OCI-LY1 (cell line): ENCODE results near the gene NUF2.

Experiments
- H2AFZ ChIP-seq: fragments of 200-600 bp; sonication (generic), shearing (Covaris generic); 2 replicates; pipeline ENCODE4 v1.6.0; 2014; ENCODE audit warnings: antibody characterized with exemption, mild to moderate bottlenecking, low read length
- H3F3A ChIP-seq: fragments of 200-600 bp; sonication (generic), shearing (Covaris generic); 2 replicates; pipeline ENCODE4 v1.6.0; 2014; ENCODE audit warnings: mild to moderate bottlenecking, antibody characterized with exemption, low read length, moderate library complexity; ENCODE audit not compliant: insufficient read depth
- H3K27ac ChIP-seq: fragments of 200-600 bp; sonication (generic); 2 replicates; pipeline ENCODE4 v1.5.1; 2014; ENCODE audit warnings: low read length, mixed run types, mild to moderate bottlenecking, low read depth; ENCODE audit not compliant: poor library complexity, severe bottlenecking
- H3K27me3 ChIP-seq: fragments of 200-600 bp; sonication (generic); 2 replicates; pipeline ENCODE4 v1.6.0; 2014; ENCODE audit warnings: antibody characterized with exemption, mild to moderate bottlenecking, low read length, moderate library complexity; ENCODE audit not compliant: insufficient read depth
- H3K36me3 ChIP-seq: fragments of 200-600 bp; sonication (generic); 2 replicates; pipeline ENCODE4 v1.6.1; 2014; ENCODE audit warnings: mild to moderate bottlenecking, antibody characterized with exemption, low read length, moderate library complexity, mixed read lengths; ENCODE audit not compliant: insufficient read depth
- H3K4me1 ChIP-seq: fragments of 200-600 bp; sonication (generic); 2 replicates; pipeline ENCODE4 v1.5.1; 2014; ENCODE audit warnings: mild to moderate bottlenecking, low read length, moderate library complexity; ENCODE audit not compliant: insufficient read depth, severe bottlenecking
- H3K4me2 ChIP-seq: fragments of 200-600 bp; sonication (generic), shearing (Covaris generic); 2 replicates; pipeline ENCODE4 v1.6.1; 2014; ENCODE audit warnings: low read length
- H3K4me3 ChIP-seq: fragments of 200-600 bp; sonication (generic); 2 replicates; pipeline ENCODE4 v1.5.1; 2014; ENCODE audit warnings: low read length, low read depth, mild to moderate bottlenecking, mixed read lengths; ENCODE audit not compliant: poor library complexity, severe bottlenecking
- H3K79me2 ChIP-seq: fragments of 200-600 bp; shearing (Covaris generic); 2 replicates; pipeline ENCODE4 v1.6.1; 2016; ENCODE audit warnings: mixed run types, low read length, mixed read lengths; ENCODE audit not compliant: insufficient read depth
- H3K9ac ChIP-seq: fragments of 200-600 bp; sonication (generic), shearing (Covaris generic); 2 replicates; pipeline ENCODE4 v1.6.1; 2014; ENCODE audit warnings: mild to moderate bottlenecking, low read length, mixed read lengths
- H3K9me2 ChIP-seq: fragments of 200-600 bp; sonication (generic), shearing (Covaris generic); 2 replicates; pipeline ENCODE4 v1.6.1; 2014; ENCODE audit warnings: low read depth, mild to moderate bottlenecking, low read length, mixed read lengths
- H3K9me3 ChIP-seq: fragments of 200-600 bp; shearing (Covaris generic); 2 replicates; pipeline ENCODE4 v1.6.1; 2014; ENCODE audit warnings: low read length, mixed read lengths
- H4K20me1 ChIP-seq: fragments of 200-600 bp; sonication (generic), shearing (Covaris generic); 2 replicates; pipeline ENCODE4 v1.6.0; 2016; ENCODE audit warnings: mild to moderate bottlenecking, low read length; ENCODE audit not compliant: insufficient read depth
- CTCF ChIP-seq: fragments of 200-600 bp; sonication (generic), shearing (Covaris generic); IDR thresholded peaks from 2 replicates; pipeline ENCODE4 v1.5.1; 2017; ENCODE audit warnings: mild to moderate bottlenecking, antibody characterized with exemption, low read length, moderate library complexity, mixed read lengths
- EZH2 ChIP-seq: fragments of 200-600 bp; sonication (generic), shearing (Covaris generic); IDR thresholded peaks from 2 replicates; pipeline ENCODE4 v1.8.0; 2017; ENCODE audit warnings: borderline replicate concordance, mixed run types, mild to moderate bottlenecking, antibody characterized with exemption, low read length, moderate library complexity, mixed read lengths

The NUF2 gene

GRCh38 chr1:163300568-163300967 lies 21.2 kb upstream of the NUF2 start:
- no peak for TF ChIP-seq EZH2
- TF ChIP-seq CTCF: no peak
- no peaks in the 10 kb centered on the region for H4K20me1 ChIP-seq
- H2AFZ ChIP-seq: no peak overlapping the region
- no peak overlapping the region for H3K9ac ChIP-seq
- H3K79me2 ChIP-seq: no peaks in the 10 kb centered on the region
- H3F3A ChIP-seq: no peaks in the 10 kb centered on the region
- peaks cover 33% of the 10 kb centered on the region for H3K36me3 ChIP-seq
- H3K9me3 ChIP-seq: no peaks in the 10 kb centered on the region
- H3K4me1 ChIP-seq: no peaks in the 10 kb centered on the region
- H3K4me3 ChIP-seq: no peak overlapping the region
- H3K27ac ChIP-seq: no peak overlapping the region
- no peak overlapping the region for H3K4me2 ChIP-seq
- no peaks in the 10 kb centered on the region for H3K27me3 ChIP-seq
- H3K9me2 ChIP-seq: no peaks in the 10 kb centered on the region

GRCh38 chr1:163303561-163303960 lies 18.2 kb upstream of the NUF2 start:
- Histone ChIP-seq H4K20me1 (no peaks in the 10 kb centered on the region), H3K36me3 (peaks cover 39% of the 10 kb centered on the region), H3K27ac (no peak overlapping the region), H3K27me3 (no peaks in the 10 kb centered on the region), H3K4me1 (no peaks in the 10 kb centered on the region), H3K4me3 (no peak overlapping the region), H3K9me2 (no peaks in the 10 kb centered on the region), H3K79me2 (no peaks in the 10 kb centered on the region), H3K9ac (no peak overlapping the region), H3K4me2 (no peak overlapping the region), H3K9me3 (no peaks in the 10 kb centered on the region), H2AFZ (no peak overlapping the region), H3F3A (no peaks in the 10 kb centered on the region)
- TF ChIP-seq CTCF (no peak), EZH2 (no peak)

GRCh38 chr1:163305441-163305840 lies 16.3 kb upstream of the NUF2 start:
- peaks cover 34% of the 10 kb centered on the region for H3K36me3 ChIP-seq
- no peak overlapping the region for H3K4me2 ChIP-seq
- H4K20me1 ChIP-seq: no peaks in the 10 kb centered on the region
- no peak overlapping the region for H2AFZ ChIP-seq
- H3K27me3 ChIP-seq: no peaks in the 10 kb centered on the region
- H3K9me2 ChIP-seq: no peaks in the 10 kb centered on the region
- H3K9ac ChIP-seq: no peak overlapping the region
- no peak overlapping the region for H3K27ac ChIP-seq
- H3K4me3 ChIP-seq: no peak overlapping the region
- H3K4me1 ChIP-seq: no peaks in the 10 kb centered on the region
- H3F3A ChIP-seq: no peaks in the 10 kb centered on the region
- H3K79me2 ChIP-seq: no peaks in the 10 kb centered on the region
- TF ChIP-seq EZH2: no peak
- TF ChIP-seq CTCF: no peak
- no peaks in the 10 kb centered on the region for H3K9me3 ChIP-seq
